ENCODE measurements around the gene KCNE5.
"Not testable (repeated sequence)": the region's sequence is repeated elsewhere in the genome, so short reads cannot be mapped to it uniquely, and the experiment has no call there.

The KCNE5 gene

DNA sequence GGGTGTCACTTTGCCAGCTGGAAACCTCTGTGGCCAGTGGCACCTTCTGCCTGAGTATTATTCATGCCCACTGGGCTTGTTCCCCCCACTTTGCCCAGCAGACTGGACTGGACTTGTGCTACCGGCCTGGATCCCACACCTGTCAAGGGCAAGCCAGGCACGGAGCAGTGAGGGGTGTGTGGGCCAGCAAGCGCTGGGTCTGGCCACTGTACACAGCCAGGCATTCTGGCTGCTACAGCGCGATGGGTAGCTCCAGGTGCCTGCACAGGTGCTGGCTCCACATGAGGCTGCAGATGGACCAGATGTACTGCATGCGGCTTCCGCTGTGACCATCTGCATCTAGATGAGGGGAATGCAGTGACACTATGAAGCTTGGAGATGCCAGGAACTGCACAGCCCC lies 39.5 kb downstream of the KCNE5 start:
- H3K36me3 Mint-ChIP-seq (ENCODE audit: insufficient read depth), result no peaks in the 10 kb centered on the region
- peaks cover 20% of the 10 kb centered on the region for H3K27me3 Mint-ChIP-seq
- no peak overlapping the region for H3K4me3 Mint-ChIP-seq
- no peak overlapping the region for H3K27ac Mint-ChIP-seq (ENCODE audit: low read depth)
- no peaks in the 10 kb centered on the region for H3K4me1 Mint-ChIP-seq
- ATAC-seq (replicated peaks; ENCODE audit: extremely low read depth, poor library complexity, severe bottlenecking) (no peak), DNase-seq (ENCODE audit: low spot score in 2 of 2) (no peak)
- H3K9me3 Mint-ChIP-seq, result no peaks in the 10 kb centered on the region

GRCh38 chrX:109578916-109579315 lies 46.1 kb downstream of the KCNE5 start:
- Mint-ChIP-seq H3K27me3 (no peaks in the 10 kb centered on the region), H3K4me1 (no peaks in the 10 kb centered on the region), H3K36me3 (ENCODE audit: insufficient read depth) (no peaks in the 10 kb centered on the region), H3K9me3 (no peaks in the 10 kb centered on the region), H3K27ac (ENCODE audit: low read depth) (no peak overlapping the region), H3K4me3 (no peak overlapping the region)
- no peak for ATAC-seq (replicated peaks; ENCODE audit: extremely low read depth, poor library complexity, severe bottlenecking)
- no peak for DNase-seq (ENCODE audit: low spot score in 2 of 2)

GRCh38 chrX:109577055-109577454 lies 47.9 kb downstream of the KCNE5 start:
- Mint-ChIP-seq H3K27me3 (no peaks in the 10 kb centered on the region), H3K9me3 (no peaks in the 10 kb centered on the region), H3K36me3 (ENCODE audit: insufficient read depth) (no peaks in the 10 kb centered on the region), H3K4me1 (no peaks in the 10 kb centered on the region), H3K4me3 (no peak overlapping the region), H3K27ac (ENCODE audit: low read depth) (no peak overlapping the region)
- no peak for DNase-seq (ENCODE audit: low spot score in 2 of 2)
- ATAC-seq (replicated peaks; ENCODE audit: extremely low read depth, poor library complexity, severe bottlenecking), result no peak

DNA sequence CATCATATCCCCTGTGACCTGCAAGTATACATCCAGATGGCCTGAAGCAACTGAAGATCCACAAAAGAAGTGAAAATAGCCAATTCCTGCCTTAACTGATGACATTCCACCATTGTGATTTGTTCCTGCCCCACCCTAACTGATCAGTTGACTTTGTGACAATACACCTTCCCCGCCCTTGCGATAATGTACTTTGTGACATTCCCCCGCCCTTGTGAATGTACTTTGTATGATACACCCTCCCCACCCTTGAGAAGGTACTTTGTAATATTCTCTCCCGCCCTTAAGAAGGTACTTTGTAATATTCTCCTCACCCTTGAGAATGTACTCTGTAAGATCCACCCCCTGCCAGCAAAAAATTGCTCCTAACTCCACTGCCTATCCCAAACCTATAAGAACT lies 48.9 kb downstream of the KCNE5 start:
- not testable (repeated sequence) for H3K4me1 Mint-ChIP-seq; DNase-seq (ENCODE audit: low spot score in 2 of 2); H3K4me3 Mint-ChIP-seq; H3K27ac Mint-ChIP-seq (ENCODE audit: low read depth); H3K36me3 Mint-ChIP-seq (ENCODE audit: insufficient read depth); H3K9me3 Mint-ChIP-seq; H3K27me3 Mint-ChIP-seq; ATAC-seq (replicated peaks; ENCODE audit: extremely low read depth, poor library complexity, severe bottlenecking)
